ENCODE measurements around the gene NHP2.

- TF ChIP-seq POLR2A (IDR thresholded peaks at IDR 0.05; ENCODE audit: low read depth, low read length): no peak
- no peak for TF ChIP-seq POLR2AphosphoS5 (IDR thresholded peaks at IDR 0.05; ENCODE audit: low read depth, low read length)
- TF ChIP-seq TAF1 (IDR thresholded peaks at IDR 0.05; ENCODE audit: low read depth, low read length): no peak
Measured at GRCh38 chr5:178119915-178120606, 33.6 kb downstream of the NHP2 start.
